Uterus (tissue), 2 donors: Measurements from ENCODE around the gene KTN1.

Source experiments
- POLR2A ChIP-seq, 2 donors: fragments of 450-650 bp; IDR thresholded peaks; one replicate each; pipeline ENCODE4 v1.6.1; 2016; ENCODE audit warnings: antibody characterized with exemption in 2 of 2, mild to moderate bottlenecking in 1 of 2, moderate library complexity in 1 of 2
- TF ChIP-seq, protein P1 (sequence below), 4 experiments: fragments of 200-600 bp in 2 of 4; fragments of 450-650 bp in 2 of 4; sonication (generic) in 2 of 4; IDR thresholded peaks; one replicate each; pipeline ENCODE4 v1.5.1; 2016 to 2019; ENCODE audit warnings: antibody characterized with exemption in 4 of 4, mild to moderate bottlenecking in 2 of 4, moderate library complexity in 1 of 4

DNA sequence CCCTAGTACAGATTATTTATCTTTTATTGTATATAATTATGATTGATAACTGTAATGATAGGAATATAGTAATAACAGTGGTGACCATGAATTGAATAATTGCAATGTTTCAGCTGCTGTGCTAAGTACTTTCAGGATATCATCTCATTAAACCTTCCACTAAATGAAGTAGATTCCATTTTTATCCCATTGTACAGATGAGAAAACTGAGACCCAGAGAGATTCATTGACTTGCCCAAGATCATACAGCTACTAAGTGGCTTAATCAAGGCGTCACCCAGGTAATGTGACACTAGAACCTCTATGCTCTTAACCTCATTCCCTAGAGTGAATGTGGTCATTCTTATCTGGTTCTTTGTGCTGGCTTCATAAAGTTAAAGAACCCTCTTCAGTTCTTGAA is 124.6 kb downstream of the KTN1 start:
- TF ChIP-seq, protein P1, sequence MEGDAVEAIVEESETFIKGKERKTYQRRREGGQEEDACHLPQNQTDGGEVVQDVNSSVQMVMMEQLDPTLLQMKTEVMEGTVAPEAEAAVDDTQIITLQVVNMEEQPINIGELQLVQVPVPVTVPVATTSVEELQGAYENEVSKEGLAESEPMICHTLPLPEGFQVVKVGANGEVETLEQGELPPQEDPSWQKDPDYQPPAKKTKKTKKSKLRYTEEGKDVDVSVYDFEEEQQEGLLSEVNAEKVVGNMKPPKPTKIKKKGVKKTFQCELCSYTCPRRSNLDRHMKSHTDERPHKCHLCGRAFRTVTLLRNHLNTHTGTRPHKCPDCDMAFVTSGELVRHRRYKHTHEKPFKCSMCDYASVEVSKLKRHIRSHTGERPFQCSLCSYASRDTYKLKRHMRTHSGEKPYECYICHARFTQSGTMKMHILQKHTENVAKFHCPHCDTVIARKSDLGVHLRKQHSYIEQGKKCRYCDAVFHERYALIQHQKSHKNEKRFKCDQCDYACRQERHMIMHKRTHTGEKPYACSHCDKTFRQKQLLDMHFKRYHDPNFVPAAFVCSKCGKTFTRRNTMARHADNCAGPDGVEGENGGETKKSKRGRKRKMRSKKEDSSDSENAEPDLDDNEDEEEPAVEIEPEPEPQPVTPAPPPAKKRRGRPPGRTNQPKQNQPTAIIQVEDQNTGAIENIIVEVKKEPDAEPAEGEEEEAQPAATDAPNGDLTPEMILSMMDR (IDR thresholded peaks at IDR 0.05): no peak
- no peak for TF ChIP-seq POLR2A (IDR thresholded peaks at IDR 0.05)
